Endodermal cell (in vitro differentiated cells): ENCODE data around the gene ASCL2. TPM values are rescaled to one million over a fixed set of nuclear protein-coding genes. Genes with fewer than 3 reads are reported as not detected.

Experiments
- DNase-seq: peaks from one replicate; pipeline ENCODE4 v3.0.0-alpha.2; 2017
- H3K27ac ChIP-seq: 2 replicates; pipeline ENCODE4 v1.5.1; 2013; ENCODE audit warnings: mild to moderate bottlenecking, low read depth, low read length, moderate library complexity
- H3K27me3 ChIP-seq: 2 replicates; pipeline ENCODE4 v1.6.1; 2013; ENCODE audit warnings: mild to moderate bottlenecking, low read length, moderate library complexity; ENCODE audit not compliant: insufficient read depth, control insufficient read depth, poor library complexity, severe bottlenecking
- H3K36me3 ChIP-seq: 2 replicates; pipeline ENCODE4 v1.7.0; 2013; ENCODE audit warnings: mild to moderate bottlenecking, low read length, moderate library complexity; ENCODE audit not compliant: control insufficient read depth, insufficient read depth
- H3K4me1 ChIP-seq: one replicate; pipeline ENCODE4 v1.7.0; 2013; ENCODE audit warnings: low read length; ENCODE audit not compliant: control insufficient read depth, insufficient read depth
- H3K4me3 ChIP-seq: 2 replicates; pipeline ENCODE4 v1.5.1; 2013; ENCODE audit warnings: mild to moderate bottlenecking, low read length, moderate library complexity
- H3K9ac ChIP-seq: 2 replicates; pipeline ENCODE4 v1.6.1; 2013; ENCODE audit warnings: mild to moderate bottlenecking, low read length, moderate library complexity; ENCODE audit not compliant: poor library complexity, severe bottlenecking; ENCODE audit errors: extremely low read depth
- H3K9me3 ChIP-seq: 2 replicates; pipeline ENCODE4 v1.6.1; 2013; ENCODE audit warnings: mild to moderate bottlenecking, low read length, moderate library complexity; ENCODE audit not compliant: control insufficient read depth
- H3K27ac Mint-ChIP-seq: 2 replicates; pipeline ENCODE4 v1.8.0; 2020; ENCODE audit warnings: mixed read lengths
- H3K27me3 Mint-ChIP-seq: 2 replicates; pipeline ENCODE4 v1.8.0; 2021; ENCODE audit warnings: mild to moderate bottlenecking, mixed read lengths; ENCODE audit not compliant: insufficient read depth
- H3K36me3 Mint-ChIP-seq: 2 replicates; pipeline ENCODE4 v1.8.0; 2020; ENCODE audit warnings: low read depth, mixed read lengths
- H3K4me1 Mint-ChIP-seq: 2 replicates; pipeline ENCODE4 v1.8.0; 2020; ENCODE audit warnings: mixed read lengths
- H3K4me3 Mint-ChIP-seq: 2 replicates; pipeline ENCODE4 v1.8.0; 2020; ENCODE audit warnings: mild to moderate bottlenecking, moderate library complexity, mixed read lengths
- H3K9me3 Mint-ChIP-seq: 2 replicates; pipeline ENCODE4 v1.8.0; 2020; ENCODE audit warnings: mild to moderate bottlenecking, mixed read lengths
- WGBS, 2 experiments: methylation state at CpG; one replicate each; pipeline versions ENCODE4 v1.1.5 to v1.1.7; 2013; ENCODE audit warnings: missing lambda C conversion rate in 2 of 2, mixed read lengths in 1 of 2; ENCODE audit not compliant: insufficient coverage in 1 of 2, insufficient read length in 1 of 2; 5-methylcytosine and 5-hydroxymethylcytosine counted together
- total RNA-seq, 2 donors: library from RNA; stranded (reverse); fragmentation: NEBNext Ultra II Directional in 1 of 2; extraction: Animal tissue kit (Norgen Biotek cat#: 25700) in 1 of 2; gene quantifications; 2 replicates in 1 of 2; 3 replicates in 1 of 2; pipeline ENCODE4 v1.2.1, GENCODE V29; 2021
- TF ChIP-seq, protein P1 (sequence below): fragments of 200-600 bp; sonication (generic); conservative IDR thresholded peaks from 2 replicates; pipeline ENCODE4 v1.5.0; 2021; ENCODE audit warnings: antibody characterized with exemption, mild to moderate bottlenecking

The ASCL2 gene
- total RNA-seq, 2 donors from 2014 or later, result not detected

DNA sequence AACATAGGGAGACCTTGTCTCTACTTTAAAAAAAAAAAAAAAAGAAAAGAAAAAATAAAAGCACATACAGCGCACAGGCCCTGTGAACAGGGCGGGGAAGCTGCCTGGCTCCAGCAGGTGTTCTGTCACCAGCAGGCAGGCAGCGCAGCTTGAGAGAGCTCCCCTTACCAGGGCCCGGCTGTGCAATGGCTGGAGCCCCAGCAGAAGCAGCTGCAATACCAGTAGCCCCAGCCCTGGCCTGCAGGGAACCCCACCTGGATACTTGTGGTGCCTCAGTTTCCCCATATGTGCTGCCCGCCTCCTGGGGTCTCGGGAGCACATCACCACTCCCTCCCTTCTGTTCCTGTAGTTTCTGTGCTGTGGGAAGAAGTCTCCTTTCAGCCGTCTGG lies 43.7 kb upstream of the ASCL2 start:
- H3K4me3 ChIP-seq, result no peak overlapping the region
- H3K27ac ChIP-seq, result no peak overlapping the region
- no peak overlapping the region for H3K4me3 Mint-ChIP-seq
- H3K36me3 ChIP-seq, result no peaks in the 10 kb centered on the region
- DNase-seq, result no peak
- no peaks in the 10 kb centered on the region for H3K9me3 ChIP-seq
- no peaks in the 10 kb centered on the region for H3K36me3 Mint-ChIP-seq
- H3K4me1 Mint-ChIP-seq, result peaks cover 2% of the 10 kb centered on the region
- TF ChIP-seq, protein P1, sequence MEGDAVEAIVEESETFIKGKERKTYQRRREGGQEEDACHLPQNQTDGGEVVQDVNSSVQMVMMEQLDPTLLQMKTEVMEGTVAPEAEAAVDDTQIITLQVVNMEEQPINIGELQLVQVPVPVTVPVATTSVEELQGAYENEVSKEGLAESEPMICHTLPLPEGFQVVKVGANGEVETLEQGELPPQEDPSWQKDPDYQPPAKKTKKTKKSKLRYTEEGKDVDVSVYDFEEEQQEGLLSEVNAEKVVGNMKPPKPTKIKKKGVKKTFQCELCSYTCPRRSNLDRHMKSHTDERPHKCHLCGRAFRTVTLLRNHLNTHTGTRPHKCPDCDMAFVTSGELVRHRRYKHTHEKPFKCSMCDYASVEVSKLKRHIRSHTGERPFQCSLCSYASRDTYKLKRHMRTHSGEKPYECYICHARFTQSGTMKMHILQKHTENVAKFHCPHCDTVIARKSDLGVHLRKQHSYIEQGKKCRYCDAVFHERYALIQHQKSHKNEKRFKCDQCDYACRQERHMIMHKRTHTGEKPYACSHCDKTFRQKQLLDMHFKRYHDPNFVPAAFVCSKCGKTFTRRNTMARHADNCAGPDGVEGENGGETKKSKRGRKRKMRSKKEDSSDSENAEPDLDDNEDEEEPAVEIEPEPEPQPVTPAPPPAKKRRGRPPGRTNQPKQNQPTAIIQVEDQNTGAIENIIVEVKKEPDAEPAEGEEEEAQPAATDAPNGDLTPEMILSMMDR, result no peak
- peaks cover 3% of the 10 kb centered on the region for H3K9me3 Mint-ChIP-seq
- peaks cover 2% of the 10 kb centered on the region for H3K27me3 Mint-ChIP-seq
- no peak overlapping the region for H3K9ac ChIP-seq
- no peak overlapping the region for H3K27ac Mint-ChIP-seq
- H3K27me3 ChIP-seq, result no peaks in the 10 kb centered on the region
- H3K4me1 ChIP-seq, result no peaks in the 10 kb centered on the region
- 91 to 93% methylated on average over 5 to 6 of the region's 7 CpGs for WGBS, 2 experiments

DNA sequence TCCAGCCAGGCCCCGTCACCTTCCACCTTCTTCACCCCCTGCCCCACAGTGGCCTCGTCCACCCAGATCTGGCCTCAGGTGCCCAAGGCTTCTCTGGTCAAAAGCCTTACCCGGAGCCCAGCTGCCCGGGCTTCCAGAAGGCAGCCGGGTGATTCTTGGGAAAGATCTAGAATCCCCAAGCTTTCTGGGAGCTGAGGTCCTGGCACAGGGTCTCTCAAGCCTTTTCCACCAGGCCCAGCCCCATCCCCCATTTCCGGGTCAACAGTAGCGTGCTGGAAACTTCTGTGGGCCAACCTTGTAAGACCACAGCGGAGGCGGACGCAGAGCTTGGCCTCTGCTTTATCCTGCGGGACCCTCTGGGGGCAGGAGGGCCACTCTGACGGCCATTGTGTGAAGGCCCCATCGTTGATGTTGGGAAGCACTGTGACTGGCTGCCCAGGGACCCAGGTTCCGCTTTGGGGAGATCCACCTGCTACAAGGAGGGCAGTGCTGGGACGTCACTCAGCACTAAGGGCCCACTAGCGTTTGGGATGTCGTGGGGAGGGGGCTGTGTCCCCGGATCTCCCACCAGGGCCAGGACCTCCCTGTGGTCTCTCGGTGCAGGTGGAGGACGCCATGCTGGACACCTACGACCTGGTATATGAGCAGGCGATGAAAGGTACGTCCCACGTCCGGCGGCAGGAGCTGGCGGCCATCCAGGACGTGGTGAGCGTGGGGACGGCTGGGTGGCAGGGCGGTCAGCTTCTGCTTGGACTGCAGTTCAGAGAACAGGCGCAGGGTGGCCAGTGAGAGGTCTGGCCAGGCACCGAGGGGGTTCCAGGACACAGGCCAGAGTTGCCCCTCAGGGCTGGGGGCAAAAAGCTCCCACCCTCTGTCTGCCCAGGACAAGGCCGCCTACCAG lies 42.9 kb upstream of the ASCL2 start:
- Mint-ChIP-seq H3K36me3 (no peaks in the 10 kb centered on the region), H3K4me3 (no peak overlapping the region), H3K27me3 (peaks cover 2% of the 10 kb centered on the region), H3K27ac (no peak overlapping the region), H3K4me1 (peaks cover 2% of the 10 kb centered on the region), H3K9me3 (peaks cover 3% of the 10 kb centered on the region)
- Histone ChIP-seq H3K27me3 (no peaks in the 10 kb centered on the region), H3K4me3 (no peak overlapping the region), H3K27ac (no peak overlapping the region), H3K4me1 (no peaks in the 10 kb centered on the region), H3K9me3 (no peaks in the 10 kb centered on the region), H3K9ac (no peak overlapping the region), H3K36me3 (no peaks in the 10 kb centered on the region)
- no peak for DNase-seq
- TF ChIP-seq, protein P1, result no peak
- WGBS, 2 experiments, result 92 to 93% methylated on average over 25 to 34 of the region's 34 CpGs

DNA sequence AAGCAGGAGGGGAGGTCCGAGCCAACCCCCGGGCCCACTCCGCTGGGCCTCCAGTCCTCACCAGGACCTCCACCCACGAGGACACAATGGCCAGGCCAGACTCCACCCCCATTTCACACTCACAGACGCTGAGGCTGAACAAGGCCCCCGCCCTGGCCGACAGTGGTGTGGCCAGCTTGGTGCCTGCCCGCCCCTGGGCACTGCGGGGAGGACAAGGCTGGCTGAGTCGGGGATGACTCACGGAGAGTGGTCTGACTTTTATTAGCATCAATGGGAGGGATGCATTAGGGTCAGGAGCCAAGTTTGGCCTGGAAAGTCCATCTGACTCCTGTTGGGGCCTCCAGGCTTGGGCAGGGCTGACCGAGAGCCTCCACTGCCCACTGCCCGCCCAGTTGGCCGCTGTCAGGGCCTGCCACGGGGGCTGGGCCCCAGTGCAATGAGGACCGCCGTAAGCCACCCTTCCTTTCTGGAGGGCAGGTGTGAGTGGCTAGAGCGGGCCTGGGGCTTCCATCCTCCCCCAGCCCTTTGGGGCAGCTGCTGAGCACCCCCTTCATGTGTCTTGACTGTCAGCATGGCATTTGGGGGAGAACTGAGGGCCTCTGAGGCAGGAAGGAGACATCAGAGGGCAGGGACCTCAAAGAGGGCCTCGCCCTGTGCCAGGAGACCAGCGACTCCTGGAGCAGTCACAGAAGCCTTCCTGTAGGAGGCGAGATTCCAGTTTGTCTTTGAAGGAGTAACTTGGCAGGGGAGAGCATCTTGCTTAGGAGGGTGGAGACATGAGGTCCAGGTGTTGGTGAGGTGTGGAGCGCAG lies 42.0 kb upstream of the ASCL2 start:
- no peak for DNase-seq
- no peaks in the 10 kb centered on the region for H3K27me3 ChIP-seq
- Mint-ChIP-seq H3K4me3 (no peak overlapping the region), H3K27ac (no peak overlapping the region), H3K27me3 (peaks cover 2% of the 10 kb centered on the region), H3K9me3 (no peaks in the 10 kb centered on the region), H3K36me3 (no peaks in the 10 kb centered on the region), H3K4me1 (peaks cover 2% of the 10 kb centered on the region)
- no peak overlapping the region for H3K27ac ChIP-seq
- H3K4me3 ChIP-seq, result no peak overlapping the region
- H3K4me1 ChIP-seq, result no peaks in the 10 kb centered on the region
- 87 to 91% methylated on average over 6 to 22 of the region's 22 CpGs for WGBS, 2 experiments
- TF ChIP-seq, protein P1, result peak; percentile 46
- no peak overlapping the region for H3K9ac ChIP-seq
- no peaks in the 10 kb centered on the region for H3K9me3 ChIP-seq
- H3K36me3 ChIP-seq, result no peaks in the 10 kb centered on the region
